HepG2 (cell line): ENCODE measurements around the gene DHRS1. TPM values are rescaled to one million over a fixed set of nuclear protein-coding genes. Genes with fewer than 3 reads are reported as not detected.

ENCODE experiments used
- BRCA1 ChIP-seq: sonication (generic); formaldehyde crosslinking; IDR thresholded peaks from 2 replicates; pipeline ENCODE4 v1.4.0; 2020; ENCODE audit warnings: missing genetic modification reagents
- CC2D1A ChIP-seq: sonication (generic); formaldehyde crosslinking; IDR thresholded peaks from 2 replicates; pipeline ENCODE4 v1.8.1; 2023; ENCODE audit warnings: mild to moderate bottlenecking, missing genetic modification reagents
- ERF ChIP-seq: IDR thresholded peaks from 2 replicates; pipeline ENCODE4 v1.6.1; 2018; ENCODE audit warnings: missing biosample characterization, missing genetic modification reagents
- FOXA3 ChIP-seq: IDR thresholded peaks from 2 replicates; pipeline ENCODE4 v1.6.1; 2016; ENCODE audit warnings: missing genetic modification reagents, missing compliant biosample characterization
- FOXO1 ChIP-seq: sonication (generic); formaldehyde crosslinking; IDR thresholded peaks from 2 replicates; pipeline ENCODE4 v1.4.0; 2020; ENCODE audit warnings: missing genetic modification reagents
- GFI1 ChIP-seq: sonication (generic); formaldehyde crosslinking; IDR thresholded peaks from 2 replicates; pipeline ENCODE4 v1.5.0; 2020; ENCODE audit warnings: missing genetic modification reagents, mild to moderate bottlenecking, borderline replicate concordance
- GPBP1L1 ChIP-seq: sonication (generic); formaldehyde crosslinking; IDR thresholded peaks from 2 replicates; pipeline ENCODE4 v1.5.0; 2020; ENCODE audit warnings: mild to moderate bottlenecking, missing genetic modification reagents
- HES4 ChIP-seq: sonication (generic); formaldehyde crosslinking; IDR thresholded peaks from 2 replicates; pipeline ENCODE4 v1.9.0; 2021; ENCODE audit warnings: mild to moderate bottlenecking, missing genetic modification reagents, borderline replicate concordance
- HNRNPUL1 ChIP-seq: fragments of 200-400 bp; formaldehyde crosslinking; IDR thresholded peaks from 2 replicates; pipeline ENCODE4 v1.6.1; 2017; ENCODE audit warnings: low read depth, mild to moderate bottlenecking, low read length, moderate library complexity
- HOXA7 ChIP-seq: sonication (generic); formaldehyde crosslinking; IDR thresholded peaks from 2 replicates; pipeline ENCODE4 v1.8.1; 2022; ENCODE audit warnings: mild to moderate bottlenecking, missing genetic modification reagents, moderate library complexity
- NR1H2 ChIP-seq: sonication (generic); formaldehyde crosslinking; IDR thresholded peaks from 2 replicates; pipeline ENCODE4 v1.8.1; 2022; ENCODE audit warnings: low read depth, missing genetic modification reagents, borderline replicate concordance
- PHF21A ChIP-seq: sonication (generic); formaldehyde crosslinking; IDR thresholded peaks from 2 replicates; pipeline ENCODE4 v1.5.0; 2020; ENCODE audit warnings: mild to moderate bottlenecking, missing genetic modification reagents
- RFXAP ChIP-seq: sonication (generic); formaldehyde crosslinking; IDR thresholded peaks from 2 replicates; pipeline ENCODE4 v1.4.0; 2020; ENCODE audit warnings: missing genetic modification reagents, borderline replicate concordance
- RXRA ChIP-seq: sonication (generic); formaldehyde crosslinking; IDR thresholded peaks from 2 replicates; pipeline ENCODE4 v1.5.1; 2020; ENCODE audit warnings: missing genetic modification reagents
- SKI ChIP-seq: fragments of 450-650 bp; IDR thresholded peaks from one replicate; pipeline ENCODE4 v1.6.1; 2018; ENCODE audit warnings: mild to moderate bottlenecking; ENCODE audit not compliant: partially characterized antibody
- TBL1XR1 ChIP-seq: fragments of 150-350 bp; IDR thresholded peaks from 2 replicates; pipeline ENCODE4 v1.6.1; 2014; ENCODE audit warnings: borderline replicate concordance, low read length; ENCODE audit not compliant: partially characterized antibody
- UBTF ChIP-seq: sonication (generic); formaldehyde crosslinking; IDR thresholded peaks from 2 replicates; pipeline ENCODE4 v1.4.0; 2020; ENCODE audit warnings: mild to moderate bottlenecking, missing genetic modification reagents
- ZC3H13 ChIP-seq: sonication (generic); formaldehyde crosslinking; IDR thresholded peaks from 2 replicates; pipeline ENCODE4 v1.8.1; 2023; ENCODE audit warnings: mild to moderate bottlenecking, missing genetic modification reagents, moderate library complexity
- ZNF224 ChIP-seq: sonication (generic); formaldehyde crosslinking; IDR thresholded peaks from 2 replicates; pipeline ENCODE4 v1.5.0; 2020; ENCODE audit warnings: mild to moderate bottlenecking, missing genetic modification reagents
- ZNF230 ChIP-seq: sonication (generic); formaldehyde crosslinking; IDR thresholded peaks from 2 replicates; pipeline ENCODE4 v1.4.0; 2020; ENCODE audit warnings: mild to moderate bottlenecking, missing genetic modification reagents
- ZNF451 ChIP-seq: sonication (generic); formaldehyde crosslinking; IDR thresholded peaks from 2 replicates; pipeline ENCODE4 v1.5.0; 2020; ENCODE audit warnings: mild to moderate bottlenecking, missing genetic modification reagents
- ZNF496 ChIP-seq: sonication (generic); formaldehyde crosslinking; IDR thresholded peaks from 2 replicates; pipeline ENCODE4 v1.8.1; 2023; ENCODE audit warnings: mild to moderate bottlenecking, moderate library complexity, missing genetic modification reagents; ENCODE audit not compliant: insufficient replicate concordance
- ZNF558 ChIP-seq: sonication (generic); formaldehyde crosslinking; IDR thresholded peaks from 2 replicates; pipeline ENCODE4 v1.9.0; 2022; ENCODE audit warnings: mild to moderate bottlenecking, missing genetic modification reagents, borderline replicate concordance
- ZSCAN5A ChIP-seq: sonication (generic); formaldehyde crosslinking; IDR thresholded peaks from 2 replicates; pipeline ENCODE4 v1.8.0; 2022; ENCODE audit warnings: mild to moderate bottlenecking, missing genetic modification reagents, borderline replicate concordance
- polyA plus RNA-seq, 8 experiments: library from polyadenylated mRNA; depleted of rRNA in 3 of 8; stranded (reverse) in 7 of 8; unstranded in 1 of 8; fragments of >200 nt; fragmentation: Illumina TruSeq in 4 of 8; extraction: Trizol in 4 of 8; gene quantifications; 2 replicates each; pipeline versions ENCODE4 v1.2.1 to v1.2.3, GENCODE V29; 2011 to 2016; ENCODE audit warnings: low read depth in 4 of 8, missing spikeins in 1 of 8, mixed read lengths in 1 of 8; ENCODE audit not compliant: insufficient read depth in 1 of 8
- total RNA-seq, 5 experiments: library from RNA; depleted of rRNA; stranded (reverse); fragments of >200 nt; fragmentation: Illumina TruSeq; extraction: Trizol; gene quantifications; 2 replicates each; pipeline ENCODE4 v1.2.3, GENCODE V29; 2016; ENCODE audit warnings: low read depth in 1 of 5

DHRS1 gene
- total and polyA plus RNA-seq, 2 of the 13 experiments (the other 11 are each of a cell fraction or from before 2014, with no cell fraction given): 49.8 to 60.8 TPM

GRCh38 chr14:24299255-24300191 lies at the start of gene DHRS1, which contains the start of gene NOP9 (continued):
- TF ChIP-seq GPBP1L1 (CRISPR knock-in tag): no peak
- TF ChIP-seq HES4 (CRISPR knock-in tag): peak; percentile 86
- TF ChIP-seq FOXO1: peak; percentile 57
- peak; percentile 75 for TF ChIP-seq SKI
- peak; percentile 99 for TF ChIP-seq ZNF230 (CRISPR knock-in tag)
- TF ChIP-seq NR1H2: peak; percentile 62; the same call in 1 of the 2 replicates
- TF ChIP-seq HNRNPUL1: no peak
- TF ChIP-seq HOXA7: no peak
- TF ChIP-seq ZC3H13 (CRISPR knock-in tag): no peak
- peak; percentile 98 for TF ChIP-seq ZNF451
- peak; percentile 94 for TF ChIP-seq ZNF224
- peak; percentile 86; the same call in 1 of the 2 replicates for TF ChIP-seq GFI1 (CRISPR knock-in tag)
- peak; percentile 12 for TF ChIP-seq TBL1XR1
- TF ChIP-seq CC2D1A (CRISPR knock-in tag): no peak
- TF ChIP-seq RFXAP (CRISPR knock-in tag): peak; percentile 96
- no peak for TF ChIP-seq ZNF558 (CRISPR knock-in tag)
- no peak for TF ChIP-seq ZNF496 (CRISPR knock-in tag)
- peak; percentile 99 for TF ChIP-seq UBTF (CRISPR knock-in tag)
- TF ChIP-seq BRCA1: peak; percentile 99
- peak; percentile 72; the same call in 1 of the 2 replicates for TF ChIP-seq RXRA
- TF ChIP-seq ERF (CRISPR knock-in tag): peak; percentile 97; the same call in 1 of the 2 replicates
- TF ChIP-seq FOXA3: peak; percentile 83
- no peak for TF ChIP-seq PHF21A (CRISPR knock-in tag)
- TF ChIP-seq ZSCAN5A (CRISPR knock-in tag): no peak; the same call in 1 of the 2 replicates
